Uterus (tissue), 2 donors: ENCODE results near the gene KLF5.

ENCODE experiments used
- CTCF ChIP-seq, 4 experiments: fragments of 200-600 bp in 2 of 4; fragments of 450-650 bp in 2 of 4; sonication (generic) in 2 of 4; IDR thresholded peaks; one replicate each; pipeline ENCODE4 v1.5.1; 2016 to 2019; ENCODE audit warnings: antibody characterized with exemption in 4 of 4, mild to moderate bottlenecking in 2 of 4, moderate library complexity in 1 of 4
- POLR2A ChIP-seq, 2 donors: fragments of 450-650 bp; IDR thresholded peaks; one replicate each; pipeline ENCODE4 v1.6.1; 2016; ENCODE audit warnings: antibody characterized with exemption in 2 of 2, mild to moderate bottlenecking in 1 of 2, moderate library complexity in 1 of 2

- TF ChIP-seq CTCF (IDR thresholded peaks at IDR 0.05) (no peak), POLR2A (IDR thresholded peaks at IDR 0.05) (no peak)
Observed at GRCh38 chr13:73107481-73107880, 48.7 kb downstream of the KLF5 start.
